Psoas muscle (tissue), 8 donors: ENCODE measurements around the gene AMER2. TPM values are rescaled to one million over a fixed set of nuclear protein-coding genes. Genes with fewer than 3 reads are reported as not detected.
A peak's percentile ranks its signal among the peaks of the same experiment; 100 is the strongest.

Experiments
- ATAC-seq, 4 donors: fragments of 200-7000 bp; cut with Tn5 transposase; one replicate each; pipeline ENCODE4 v1.9.1; 2020; ENCODE audit warnings: moderate library complexity in 3 of 4, mild to moderate bottlenecking in 2 of 4
- DNase-seq, 2 donors: peaks; one replicate each; pipeline ENCODE4 v3.0.0-alpha.2; 2020
- H3K27ac ChIP-seq: fragments of 200-600 bp; one replicate; pipeline ENCODE4 v1.8.0; 2022
- H3K27me3 ChIP-seq, 3 donors: fragments of 200-600 bp in 1 of 3; one replicate each; pipeline versions ENCODE4 v1.6.1 to v1.8.0; 2013 to 2022; ENCODE audit warnings: low read length in 2 of 3, mild to moderate bottlenecking in 2 of 3, moderate library complexity in 1 of 3; ENCODE audit not compliant: insufficient read depth in 3 of 3
- H3K36me3 ChIP-seq, 2 donors: fragments of 200-600 bp in 1 of 2; one replicate each; pipeline versions ENCODE4 v1.6.1 to v1.8.0; 2013 to 2022; ENCODE audit warnings: low read depth in 1 of 2, mild to moderate bottlenecking in 1 of 2, moderate library complexity in 1 of 2; ENCODE audit not compliant: insufficient read depth in 1 of 2
- H3K4me1 ChIP-seq: fragments of 200-600 bp; one replicate; pipeline ENCODE4 v1.8.0; 2022
- H3K4me3 ChIP-seq: fragments of 200-600 bp; one replicate; pipeline ENCODE4 v1.8.0; 2022; ENCODE audit warnings: mild to moderate bottlenecking
- H3K9me3 ChIP-seq: fragments of 200-600 bp; one replicate; pipeline ENCODE4 v1.8.0; 2022
- CTCF ChIP-seq: fragments of 200-600 bp; IDR thresholded peaks from one replicate; pipeline ENCODE4 v1.8.0; 2022; ENCODE audit warnings: antibody characterized with exemption
- WGBS, 3 donors: extraction: QIAGEN DNeasy Blood & Tissue Kit; methylation state at CpG; one replicate each; pipeline versions ENCODE4 v1.1.6 to v1.1.7; 2013; 5-methylcytosine and 5-hydroxymethylcytosine counted together
- intact Hi-C, 2 donors: fragments of 100-400 bp; cut with DNase I; formaldehyde crosslinking; loops; one replicate each; pipeline versions ENCODE4 v1.11.0 to v1.14.2; 2022
- long read RNA-seq, 2 donors: library from polyadenylated mRNA; unstranded; transcript quantifications; one replicate each; pipeline ENCODE4 v2.0.0, GENCODE V29; 2021
- polyA plus RNA-seq, 3 donors: library from polyadenylated mRNA; stranded (reverse); fragments of 200-250 nt; gene quantifications; one replicate each; pipeline ENCODE4 v1.2.3, GENCODE V29; 2013
- total RNA-seq, 4 donors: library from RNA; stranded (reverse); fragmentation: NEBNext Ultra II Directional in 2 of 4; extraction: Animal tissue kit (Norgen Biotek cat#: 25700) in 2 of 4; gene quantifications; one replicate each; pipeline versions ENCODE4 v1.2.1 to v1.2.4, GENCODE V29; 2021 to 2023
- donor health status: healthy with polysubstance abuse.
- donor health status: DM: no; HTN: no; CAD: no; lungs with moderate emphysema.
- donor health status: Bipolar disorder and iron deficiency.
- donor health status: healthy.
- donor health status: DM: yes; HTN: yes; CAD: no.
- donor health status: DM: no; HTN: no; CAD: no.
- donor health status: DM: no; HTN: no; CAD: no.
- donor health status: DM: yes; HTN: yes; CAD: no.

AMER2 gene
- total RNA-seq (under 1 TPM in 1 of 4 donors, not detected in 3; 0.04 TPM), polyA plus RNA-seq (under 1 TPM in 2 of 3 donors, not detected in 1; 0.01 to 0.08 TPM)
- long read RNA-seq, donor 1 = 0 reads
- long read RNA-seq, donor 2 = 0 reads

- no peaks in the 10 kb centered on the region for H3K9me3 ChIP-seq
- WGBS, 3 donors = 3 to 5% (median 3%) methylated on average over 50 of the region's 50 CpGs
- H3K27ac ChIP-seq = no peak within 1 kb of the TSS
- DNase-seq = no peak
- H3K4me1 ChIP-seq = no peaks in the 10 kb centered on the region
- peak within 1 kb of the TSS; percentile 47 for H3K4me3 ChIP-seq
- no peaks in the 10 kb centered on the region for H3K36me3 ChIP-seq
- no peak for TF ChIP-seq CTCF
- H3K27me3 ChIP-seq = peaks cover 0 to 55% (median 23%) of the 10 kb centered on the region in 3 donors
- intact Hi-C loops = no loop called here
- no peak for ATAC-seq
Observed at GRCh38 chr13:25171517-25172302, at the start of gene AMER2. TSS of gene AMER2 (minus strand) at chr13:25172288. CDS start at chr13:25171619, 669 bp downstream.

- intact Hi-C loops = no loop called here
- TF ChIP-seq CTCF = no peak
- Histone ChIP-seq H3K4me3 (no peak overlapping the region), H3K27me3 (peaks cover 0 to 4% (median 0%) of the 10 kb centered on the region in 3 donors), H3K4me1 (no peaks in the 10 kb centered on the region), H3K27ac (no peak overlapping the region), H3K9me3 (no peaks in the 10 kb centered on the region), H3K36me3 (no peaks in the 10 kb centered on the region)
- ATAC-seq = no peak
- WGBS, 3 donors = 60 to 65% (median 62%) methylated on average over 5 of the region's 5 CpGs
- DNase-seq = no peak
Observed at GRCh38 chr13:25218019-25218418, 45.9 kb upstream of the AMER2 start.

GRCh38 chr13:25217023-25217885 is 45.2 kb upstream of the AMER2 start:
- H3K4me3 ChIP-seq = no peak overlapping the region
- H3K27me3 ChIP-seq = no peaks in the 10 kb centered on the region
- no peaks in the 10 kb centered on the region for H3K4me1 ChIP-seq
- no peaks in the 10 kb centered on the region for H3K9me3 ChIP-seq
- no peak for ATAC-seq
- no peaks in the 10 kb centered on the region for H3K36me3 ChIP-seq
- no peak overlapping the region for H3K27ac ChIP-seq
- no peak for TF ChIP-seq CTCF
- DNase-seq = no peak
- 49 to 51% (median 51%) methylated on average over 12 of the region's 12 CpGs for WGBS, 3 donors
- intact Hi-C loops = no loop called here

- Histone ChIP-seq H3K27ac (no peak overlapping the region), H3K4me3 (no peak overlapping the region), H3K4me1 (no peaks in the 10 kb centered on the region), H3K27me3 (no peaks in the 10 kb centered on the region), H3K36me3 (no peaks in the 10 kb centered on the region), H3K9me3 (no peaks in the 10 kb centered on the region)
- no peak for DNase-seq
- TF ChIP-seq CTCF = no peak
- ATAC-seq = no peak
- WGBS, 3 donors = 54 to 58% (median 55%) methylated on average over 3 of the region's 3 CpGs
- intact Hi-C loops = no loop called here
Observed at GRCh38 chr13:25215253-25215575, 43.1 kb upstream of the AMER2 start.
